Fibroblast of lung (primary cell): Measurements from ENCODE around the gene ADCYAP1R1.

Experiments used
- EZH2 ChIP-seq: IDR thresholded peaks from 2 replicates; pipeline ENCODE4 v1.5.1; 2012; ENCODE audit warnings: low read length, control low read depth, mild to moderate bottlenecking; ENCODE audit errors: missing control alignments
- TF ChIP-seq, protein P1 (sequence below), 2 donors: IDR thresholded peaks in 1 of 2; conservative IDR thresholded peaks in 1 of 2; 1 replicate in 1 of 2; 2 replicates in 1 of 2; pipeline ENCODE4 v1.5.1; 2011 to 2012; ENCODE audit warnings: low read length in 2 of 2, control low read depth in 1 of 2, inconsistent platforms in 1 of 2, low read depth in 1 of 2, mild to moderate bottlenecking in 1 of 2

DNA sequence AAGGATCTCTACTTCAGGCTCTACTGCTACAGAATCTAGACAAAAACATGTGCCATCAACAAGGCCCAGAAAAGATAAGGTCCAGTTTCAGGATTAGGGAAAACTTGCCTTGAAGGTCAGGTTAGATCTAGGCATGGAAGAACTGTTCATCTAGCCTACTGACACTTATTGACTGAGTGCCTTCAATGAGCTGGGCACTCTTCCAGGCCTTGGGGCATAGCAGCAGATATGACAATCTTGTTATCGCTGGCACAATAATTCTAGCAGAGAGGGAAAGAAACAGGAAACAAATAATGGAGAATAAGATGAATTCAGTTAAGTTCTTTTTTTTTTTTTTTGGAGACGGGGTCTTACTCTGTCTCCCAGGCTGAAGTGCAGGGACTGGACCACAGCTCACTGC is 71.6 kb downstream of the ADCYAP1R1 start:
- no peak for TF ChIP-seq EZH2
- TF ChIP-seq, protein P1, sequence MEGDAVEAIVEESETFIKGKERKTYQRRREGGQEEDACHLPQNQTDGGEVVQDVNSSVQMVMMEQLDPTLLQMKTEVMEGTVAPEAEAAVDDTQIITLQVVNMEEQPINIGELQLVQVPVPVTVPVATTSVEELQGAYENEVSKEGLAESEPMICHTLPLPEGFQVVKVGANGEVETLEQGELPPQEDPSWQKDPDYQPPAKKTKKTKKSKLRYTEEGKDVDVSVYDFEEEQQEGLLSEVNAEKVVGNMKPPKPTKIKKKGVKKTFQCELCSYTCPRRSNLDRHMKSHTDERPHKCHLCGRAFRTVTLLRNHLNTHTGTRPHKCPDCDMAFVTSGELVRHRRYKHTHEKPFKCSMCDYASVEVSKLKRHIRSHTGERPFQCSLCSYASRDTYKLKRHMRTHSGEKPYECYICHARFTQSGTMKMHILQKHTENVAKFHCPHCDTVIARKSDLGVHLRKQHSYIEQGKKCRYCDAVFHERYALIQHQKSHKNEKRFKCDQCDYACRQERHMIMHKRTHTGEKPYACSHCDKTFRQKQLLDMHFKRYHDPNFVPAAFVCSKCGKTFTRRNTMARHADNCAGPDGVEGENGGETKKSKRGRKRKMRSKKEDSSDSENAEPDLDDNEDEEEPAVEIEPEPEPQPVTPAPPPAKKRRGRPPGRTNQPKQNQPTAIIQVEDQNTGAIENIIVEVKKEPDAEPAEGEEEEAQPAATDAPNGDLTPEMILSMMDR (conservative IDR thresholded peaks at IDR 0.05 in 1 of 2, IDR thresholded peaks at IDR 0.05 in 1 of 2; ENCODE audit: low read depth in 1 of 2, low read length in 2 of 2), result no peak
